ENCODE measurements around the gene LRCH4. TPM values are rescaled to one million over a fixed set of nuclear protein-coding genes. Genes with fewer than 3 reads are reported as not detected.

The LRCH4 gene
- total and polyA plus RNA-seq, 2 of the 13 experiments (the other 11 are each of a cell fraction or from before 2014, with no cell fraction given) = 7.0 to 9.3 TPM

- TF ChIP-seq ZNF207 (IDR thresholded peaks at IDR 0.05; ENCODE audit: borderline replicate concordance) (no peak), ZBTB38 (CRISPR knock-in tag; IDR thresholded peaks at IDR 0.05) (peak; percentile 71; the same call in 1 of the 2 replicates), CTCF (CRISPR knock-in tag; IDR thresholded peaks at IDR 0.05) (peak; percentile 82), NRL (CRISPR knock-in tag; IDR thresholded peaks at IDR 0.05; ENCODE audit: borderline replicate concordance) (no peak), ZNF354B (CRISPR knock-in tag; IDR thresholded peaks at IDR 0.05) (no peak), ZFP91 (CRISPR knock-in tag; IDR thresholded peaks at IDR 0.05; ENCODE audit: borderline replicate concordance) (no peak; the same call in 1 of the 2 replicates), FOXO1 (CRISPR knock-in tag; IDR thresholded peaks at IDR 0.05) (no peak), MIER3 (CRISPR knock-in tag; IDR thresholded peaks at IDR 0.05; ENCODE audit: borderline replicate concordance) (no peak), ZNF766 (CRISPR knock-in tag; IDR thresholded peaks at IDR 0.05; ENCODE audit: borderline replicate concordance) (no peak), NR2F6 (IDR thresholded peaks at IDR 0.05) (no peak), NR2F6 (CRISPR knock-in tag; IDR thresholded peaks at IDR 0.05) (no peak), GZF1 (CRISPR knock-in tag; IDR thresholded peaks at IDR 0.05) (no peak), MXI1 (IDR thresholded peaks at IDR 0.05; ENCODE audit: borderline replicate concordance, low read depth, low read length) (0 out of 3 replicates have a peak, but pooled peaks have one; percentile 16), CHD4 (IDR thresholded peaks at IDR 0.05; ENCODE audit: borderline replicate concordance, low read length) (no peak)
These were observed 22.0 kb downstream of the LRCH4 start (continued) for GRCh38 chr7:100563809-100564400.

Measured in HepG2 (cell line).